GM18502 (cell line): ENCODE data around the gene TMEM220.

Experiments
- ATAC-seq: cut with Tn5 transposase; IDR thresholded peaks from one replicate; pipeline ENCODE4 v1.9.1; 2021; ENCODE audit warnings: mild to moderate bottlenecking; ENCODE audit not compliant: unreplicated experiment, poor library complexity

Gene TMEM220

GRCh38 chr17:10729334-10730193 lies at the start of gene TMEM220:
Gene TMEM220 (minus strand): TSS chr17:10730023. CDS start chr17:10729851, 172 bp downstream.
- ATAC-seq = peak; percentile 74

- ATAC-seq = no peak
Measured at GRCh38 chr17:10779609-10780008, 49.8 kb upstream of the TMEM220 start.

GRCh38 chr17:10777890-10778289 lies 48.1 kb upstream of the TMEM220 start:
- no peak for ATAC-seq

- ATAC-seq = no peak
Measured at GRCh38 chr17:10777131-10777807, 47.4 kb upstream of the TMEM220 start.

- ATAC-seq = no peak
Measured at GRCh38 chr17:10776381-10776780, 46.6 kb upstream of the TMEM220 start.

DNA sequence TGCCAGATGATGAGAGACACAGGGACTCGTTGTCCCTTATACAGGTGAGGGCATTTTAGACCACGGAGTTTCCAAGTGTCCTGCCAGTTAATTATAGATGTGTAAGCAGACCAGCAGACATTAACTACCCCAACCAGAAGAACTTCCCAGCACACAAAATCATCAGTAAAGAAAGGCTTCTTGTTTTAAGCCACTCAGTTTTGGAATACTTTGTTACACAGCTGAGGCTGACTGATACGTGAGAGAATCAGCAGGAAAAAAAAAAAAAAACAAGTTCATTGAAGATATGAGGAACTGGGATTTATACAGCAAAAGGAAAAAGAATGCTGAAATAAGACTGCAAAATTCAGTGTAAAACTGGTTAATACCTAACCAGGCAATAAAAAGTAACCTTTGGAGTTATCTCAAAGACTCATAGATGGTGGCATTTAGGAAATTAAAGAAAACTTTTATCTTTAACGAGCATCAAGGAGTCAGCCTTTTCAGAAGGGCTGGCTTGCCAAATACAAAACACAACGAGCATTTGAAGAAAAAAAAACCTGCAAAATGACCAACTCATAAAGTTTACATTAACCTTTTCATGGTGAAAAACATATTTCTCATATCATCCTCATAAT lies 46.0 kb upstream of the TMEM220 start:
- ATAC-seq = no peak

GRCh38 chr17:10775058-10775457 lies 45.2 kb upstream of the TMEM220 start:
- ATAC-seq = no peak

DNA sequence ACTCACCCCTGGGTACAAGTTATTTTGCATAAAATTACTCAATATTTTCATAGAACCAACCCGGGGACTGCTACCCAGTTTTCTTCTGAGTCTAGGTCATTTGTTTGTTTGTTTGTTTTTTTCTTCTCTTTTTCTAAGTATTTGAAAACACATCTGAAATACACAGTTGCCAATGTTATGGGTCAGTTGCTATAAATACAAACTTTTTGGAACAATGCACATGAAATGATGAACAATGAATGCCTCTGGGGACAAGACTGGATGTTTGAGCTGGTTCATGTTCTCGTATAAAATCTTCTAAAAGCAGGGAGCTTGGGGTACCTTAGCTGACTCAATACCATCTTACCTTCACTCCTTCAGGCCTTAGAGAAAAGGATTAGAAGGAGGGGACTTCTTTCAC lies 43.6 kb upstream of the TMEM220 start:
- no peak for ATAC-seq

- no peak for ATAC-seq
Measured at GRCh38 chr17:10772425-10773380, 42.9 kb upstream of the TMEM220 start.

DNA sequence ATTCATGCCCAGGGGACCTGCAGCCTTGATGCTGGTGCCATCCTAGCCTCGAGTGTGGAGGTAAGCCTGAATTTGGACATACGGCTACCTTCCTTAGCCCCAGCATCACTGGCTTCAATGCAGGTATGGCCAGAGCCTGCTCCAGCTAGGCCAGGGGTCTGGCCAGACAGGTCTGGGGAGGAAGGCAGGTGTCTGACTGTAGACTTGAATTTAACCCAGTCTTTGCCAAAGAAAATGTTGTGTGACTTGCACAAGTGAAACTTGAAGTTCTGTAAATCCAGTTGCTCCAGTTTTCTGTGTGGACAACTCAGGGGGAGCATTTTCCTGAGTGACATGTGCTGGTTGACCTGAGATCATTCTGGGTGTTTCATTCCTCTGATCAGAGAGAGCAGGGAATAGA lies 41.3 kb upstream of the TMEM220 start:
- no peak for ATAC-seq

GRCh38 chr17:10769840-10770239 lies 40.0 kb upstream of the TMEM220 start:
- ATAC-seq = no peak

DNA sequence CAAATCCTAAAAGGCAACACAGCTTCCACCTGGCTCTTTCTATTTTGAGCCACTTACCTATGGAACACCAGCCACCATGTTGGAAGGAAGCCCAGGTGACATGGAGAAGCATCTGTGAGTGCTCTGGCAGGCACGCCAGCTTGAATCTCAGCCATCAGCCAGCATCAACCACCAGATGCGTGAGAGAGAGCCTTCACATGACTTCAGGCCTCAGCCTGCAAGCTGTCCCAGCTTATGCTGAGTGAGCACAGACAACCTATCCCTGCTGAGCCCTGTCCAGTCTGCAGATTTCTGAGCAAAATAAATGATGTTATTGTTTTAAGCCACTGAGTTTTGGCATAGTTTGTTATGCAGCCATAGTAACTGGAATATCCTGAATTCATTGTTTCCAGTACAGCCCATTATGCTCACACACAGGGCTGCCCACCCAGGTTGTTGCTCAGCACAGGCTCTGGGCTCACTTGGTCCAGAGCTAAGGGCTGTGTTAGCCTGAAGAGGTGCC lies 39.0 kb upstream of the TMEM220 start:
- ATAC-seq = no peak

DNA sequence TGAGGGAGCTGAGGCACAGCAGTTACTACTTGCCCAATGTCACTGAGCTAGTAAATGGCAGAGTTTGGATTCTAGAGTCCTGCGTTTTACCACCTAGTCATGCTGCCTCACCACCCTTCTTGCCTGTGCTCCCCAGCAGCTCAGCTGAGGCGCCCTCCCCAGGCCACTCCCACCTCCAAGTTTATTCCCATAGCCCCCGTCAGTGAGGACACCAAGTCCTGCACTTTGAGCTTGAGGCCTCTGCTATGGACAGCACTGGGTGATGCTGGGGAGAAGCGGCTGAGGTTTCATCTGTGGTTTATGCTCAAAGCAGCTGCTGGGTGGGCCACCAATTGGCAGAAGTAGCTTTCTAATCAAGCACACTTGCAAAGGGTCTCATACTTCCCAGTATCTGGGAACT lies 37.4 kb upstream of the TMEM220 start:
- ATAC-seq = no peak

DNA sequence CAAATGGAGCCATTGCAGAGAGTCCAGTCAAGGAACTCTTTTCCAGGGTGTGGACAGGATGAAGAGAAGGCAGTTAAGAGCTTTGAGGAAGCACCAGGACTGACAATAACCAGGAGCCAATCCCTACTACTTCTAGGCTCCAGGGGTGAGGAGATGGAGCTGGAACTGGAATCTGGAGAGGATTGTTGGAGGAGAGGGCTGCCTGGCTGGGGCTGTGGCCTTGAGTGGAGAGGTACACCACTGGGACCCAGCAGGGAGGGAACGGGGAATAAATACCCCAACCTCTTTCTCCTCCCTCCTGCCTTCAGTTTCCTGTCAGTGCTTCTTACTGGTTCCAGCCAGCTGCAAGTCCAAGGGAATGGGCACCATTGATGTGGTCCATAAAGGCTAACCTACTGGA lies 32.2 kb upstream of the TMEM220 start:
- no peak for ATAC-seq

- no peak for ATAC-seq
Measured at GRCh38 chr17:10761281-10761680, 31.5 kb upstream of the TMEM220 start.

- no peak for ATAC-seq
Measured at GRCh38 chr17:10758062-10758461, 28.2 kb upstream of the TMEM220 start.

DNA sequence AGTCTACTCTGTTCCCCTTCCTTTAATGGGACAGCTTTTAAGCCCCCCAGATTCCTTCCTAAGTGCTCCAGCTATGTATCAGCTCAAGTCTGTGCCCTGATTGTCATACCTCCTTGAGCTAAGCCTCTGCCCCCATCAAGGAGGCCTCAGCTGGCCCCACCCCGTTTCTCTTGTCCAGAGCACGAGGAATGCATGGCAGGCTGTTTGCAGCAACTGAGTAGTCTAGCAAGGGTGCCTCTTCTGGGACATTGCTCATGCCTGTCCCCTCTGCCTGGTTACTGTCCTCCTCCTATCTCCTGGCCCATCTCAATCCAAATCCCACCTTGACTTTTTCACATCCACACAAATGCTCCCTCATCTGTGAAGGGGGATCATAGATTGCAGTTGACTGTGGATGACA lies 27.8 kb upstream of the TMEM220 start:
- ATAC-seq = no peak

- ATAC-seq = no peak
Measured at GRCh38 chr17:10757067-10757466, 27.2 kb upstream of the TMEM220 start.

DNA sequence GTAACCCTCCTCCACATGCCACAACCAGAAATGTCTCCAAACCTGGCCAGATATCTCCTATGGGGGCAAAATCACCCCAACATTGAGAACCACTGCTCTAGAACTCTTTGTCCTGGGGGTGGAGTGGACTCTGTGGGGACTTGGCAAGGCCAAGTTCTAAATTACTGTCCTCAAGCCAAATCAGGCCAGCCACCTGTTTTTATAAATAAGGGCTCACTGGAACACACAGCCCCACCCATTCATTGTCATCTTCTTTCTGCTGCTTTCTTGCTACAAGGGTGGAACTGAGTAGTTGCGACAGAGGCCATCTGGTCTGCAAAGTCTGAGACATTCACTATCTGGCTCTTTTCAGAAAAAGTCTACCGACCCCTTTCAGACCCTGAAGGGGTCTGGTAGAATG lies 26.8 kb upstream of the TMEM220 start:
- no peak for ATAC-seq

- no peak for ATAC-seq
Measured at GRCh38 chr17:10756185-10756584, 26.4 kb upstream of the TMEM220 start.
